Measurements from ENCODE around the gene FSIP1. TPM values are rescaled to one million over a fixed set of nuclear protein-coding genes. Genes with fewer than 3 reads are reported as not detected.

The FSIP1 gene
- total RNA-seq, 3 donors from 2014 or later: 4.1 to 12.1 (median 5.1) TPM

- peaks cover 41% of the 10 kb centered on the region for H3K4me1 ChIP-seq (ENCODE audit: low read depth)
- no peak overlapping the region for H3K4me3 ChIP-seq
- TF ChIP-seq CTCF (IDR thresholded peaks at IDR 0.05): no peak
- DNase-seq: peak in 1 of 3 donors; percentile 63
- H3K9me3 ChIP-seq: no peaks in the 10 kb centered on the region
- ATAC-seq: peak; percentile 76
- intact Hi-C loops (cut with DNase I, micrococcal nuclease): no loop called here
- H3K36me3 ChIP-seq (ENCODE audit: low read depth): no peaks in the 10 kb centered on the region
These were observed 159.8 kb downstream of the FSIP1 start for GRCh38 chr15:39622660-39623516.

- no peak overlapping the region for H3K4me3 ChIP-seq
- H3K36me3 ChIP-seq (ENCODE audit: low read depth): no peaks in the 10 kb centered on the region
- intact Hi-C loops (cut with DNase I, micrococcal nuclease): no loop called here
- H3K9me3 ChIP-seq: no peaks in the 10 kb centered on the region
- no peak for ATAC-seq
- no peak for TF ChIP-seq CTCF (IDR thresholded peaks at IDR 0.05)
- H3K4me1 ChIP-seq (ENCODE audit: low read depth): peaks cover 39% of the 10 kb centered on the region
- DNase-seq: no peak
These were observed 160.7 kb downstream of the FSIP1 start for GRCh38 chr15:39621976-39622375.

- no peaks in the 10 kb centered on the region for H3K9me3 ChIP-seq
- no peak overlapping the region for H3K4me3 ChIP-seq
- intact Hi-C loops (cut with DNase I, micrococcal nuclease): no loop called here
- H3K4me1 ChIP-seq (ENCODE audit: low read depth): peaks cover 39% of the 10 kb centered on the region
- no peaks in the 10 kb centered on the region for H3K36me3 ChIP-seq (ENCODE audit: low read depth)
- ATAC-seq (peak; percentile 2), DNase-seq (peak in 1 of 3 donors; percentile 64)
- no peak for TF ChIP-seq CTCF (IDR thresholded peaks at IDR 0.05)
These were observed 161.4 kb downstream of the FSIP1 start for GRCh38 chr15:39621210-39621609.

- Histone ChIP-seq H3K4me3 (no peak overlapping the region), H3K36me3 (ENCODE audit: low read depth) (no peaks in the 10 kb centered on the region), H3K9me3 (peaks cover 1% of the 10 kb centered on the region), H3K4me1 (ENCODE audit: low read depth) (peaks cover 16% of the 10 kb centered on the region)
- ATAC-seq (no peak), DNase-seq (no peak)
- intact Hi-C loops (cut with DNase I, micrococcal nuclease): no loop called here
- TF ChIP-seq CTCF (IDR thresholded peaks at IDR 0.05): no peak
These were observed 164.4 kb downstream of the FSIP1 start for GRCh38 chr15:39618063-39618823.

GRCh38 chr15:39616731-39617455 is 165.7 kb downstream of the FSIP1 start:
- DNase-seq: no peak
- intact Hi-C loops (cut with DNase I, micrococcal nuclease): no loop called here
- ATAC-seq: peak; percentile 73
- Histone ChIP-seq H3K36me3 (ENCODE audit: low read depth) (no peaks in the 10 kb centered on the region), H3K4me1 (ENCODE audit: low read depth) (peaks cover 8% of the 10 kb centered on the region), H3K9me3 (peaks cover 10% of the 10 kb centered on the region), H3K4me3 (no peak overlapping the region)
- TF ChIP-seq CTCF (IDR thresholded peaks at IDR 0.05): no peak

Data from mucosa of descending colon (tissue), 3 donors.